Activated naive CD8-positive, alpha-beta T cell treated with anti-CD3 and anti-CD28 coated beads for 36 hours (primary cell): ENCODE measurements around the gene TUG1. TPM values are rescaled to one million over a fixed set of nuclear protein-coding genes. Genes with fewer than 3 reads are reported as not detected.

Experiments
- DNase-seq: peaks from one replicate; pipeline ENCODE4 v3.0.0; 2021
- H3K27ac Mint-ChIP-seq: one replicate; pipeline ENCODE4 v1.8.0; 2022; ENCODE audit warnings: mild to moderate bottlenecking, moderate library complexity, mixed read lengths
- H3K27me3 Mint-ChIP-seq: one replicate; pipeline ENCODE4 v1.8.0; 2022; ENCODE audit warnings: mild to moderate bottlenecking, mixed read lengths
- H3K36me3 Mint-ChIP-seq: one replicate; pipeline ENCODE4 v1.8.0; 2021; ENCODE audit warnings: mild to moderate bottlenecking, mixed read lengths
- H3K4me1 Mint-ChIP-seq: one replicate; pipeline ENCODE4 v1.8.0; 2021; ENCODE audit warnings: mixed read lengths
- H3K4me3 Mint-ChIP-seq: one replicate; pipeline ENCODE4 v1.8.0; 2022; ENCODE audit warnings: mild to moderate bottlenecking, moderate library complexity, mixed read lengths
- H3K9me3 Mint-ChIP-seq: one replicate; pipeline ENCODE4 v1.8.0; 2022; ENCODE audit warnings: mixed read lengths
- total RNA-seq, 2 experiments: library from RNA; stranded (reverse); gene quantifications; one replicate each; pipeline ENCODE4 v1.2.3, GENCODE V29; 2021

The TUG1 gene
- total RNA-seq, 2 experiments from 2014 or later: 45.6 to 47.4 TPM

GRCh38 chr22:31019191-31019930 is 50.3 kb downstream of the TUG1 start:
- Mint-ChIP-seq H3K4me3 (no peak overlapping the region), H3K27ac (no peak overlapping the region), H3K4me1 (no peaks in the 10 kb centered on the region), H3K36me3 (no peaks in the 10 kb centered on the region), H3K9me3 (no peaks in the 10 kb centered on the region), H3K27me3 (no peaks in the 10 kb centered on the region)
- no peak for DNase-seq

DNA sequence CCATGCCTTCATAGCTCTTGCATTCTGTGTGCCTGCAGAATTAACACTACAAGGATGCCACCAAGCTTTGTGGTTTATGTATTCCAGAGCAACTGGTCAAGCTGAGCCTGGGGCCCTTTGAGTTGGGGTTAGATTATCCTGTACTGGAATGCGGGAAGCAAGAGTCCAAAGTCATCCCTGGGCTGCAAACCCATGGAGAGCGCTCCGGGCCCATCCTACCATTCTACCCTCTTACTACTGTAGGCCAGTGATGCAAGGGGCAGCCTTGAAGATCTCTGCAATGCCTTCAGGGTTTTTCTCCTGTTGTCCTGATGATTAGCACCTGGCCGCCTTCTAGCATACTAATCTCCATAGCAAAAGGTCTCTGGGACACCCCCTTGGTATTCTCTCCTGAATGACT is 51.3 kb downstream of the TUG1 start:
- DNase-seq: no peak
- Mint-ChIP-seq H3K27ac (no peak overlapping the region), H3K9me3 (no peaks in the 10 kb centered on the region), H3K36me3 (no peaks in the 10 kb centered on the region), H3K27me3 (no peaks in the 10 kb centered on the region), H3K4me1 (no peaks in the 10 kb centered on the region), H3K4me3 (no peak overlapping the region)

GRCh38 chr22:31022516-31022915 is 53.5 kb downstream of the TUG1 start:
- H3K36me3 Mint-ChIP-seq: no peaks in the 10 kb centered on the region
- H3K4me3 Mint-ChIP-seq: no peak overlapping the region
- DNase-seq: no peak
- no peaks in the 10 kb centered on the region for H3K4me1 Mint-ChIP-seq
- no peaks in the 10 kb centered on the region for H3K9me3 Mint-ChIP-seq
- no peak overlapping the region for H3K27ac Mint-ChIP-seq
- no peaks in the 10 kb centered on the region for H3K27me3 Mint-ChIP-seq

Other genes starting within 250 kb of the TUG1 start
- 10 to 100 TPM; 24.9 to 25.7 TPM for gene MORC2, start 491 bp upstream of the TUG1 start, total RNA-seq
- 10 to 100 TPM; 19.2 to 19.8 TPM for gene SMTN, start 112.1 kb downstream of the TUG1 start, total RNA-seq
- 1 to 10 TPM; 6.4 to 7.8 TPM for gene SELENOM, start 138.3 kb downstream of the TUG1 start, total RNA-seq
- under 1 TPM; 0.23 to 0.44 TPM for gene INPP5J, start 153.7 kb downstream of the TUG1 start, total RNA-seq
- gene PLA2G3, start 171.2 kb downstream of the TUG1 start, total RNA-seq: not detected
- 10 to 100 TPM; 20.5 to 21.3 TPM for gene RNF185, start 190.9 kb downstream of the TUG1 start, total RNA-seq
- gene LIMK2, start 243.0 kb downstream of the TUG1 start, total RNA-seq: 10 to 100 TPM; 28.9 to 30.1 TPM